Lung (tissue), 12 donors: Measurements from ENCODE around the gene ST8SIA4. TPM values are rescaled to one million over a fixed set of nuclear protein-coding genes. Genes with fewer than 3 reads are reported as not detected.
A peak's percentile ranks its signal among the peaks of the same experiment; 100 is the strongest.

Experiments used
- ATAC-seq: fragments of 200-7000 bp; cut with Tn5 transposase; one replicate; pipeline ENCODE4 v1.9.1; 2020; ENCODE audit warnings: moderate number of reproducible peaks; ENCODE audit not compliant: insufficient read depth, low FRiP score
- DNase-seq, 3 donors: peaks; one replicate each; pipeline ENCODE4 v3.0.0-alpha.2; 2013 to 2017
- H3K27ac ChIP-seq, 2 donors: one replicate each; pipeline ENCODE4 v1.5.1; 2013; ENCODE audit warnings: mild to moderate bottlenecking in 2 of 2, moderate library complexity in 2 of 2, control low read depth in 1 of 2, inconsistent platforms in 1 of 2, low read depth in 1 of 2, low read length in 1 of 2
- H3K27me3 ChIP-seq, 3 donors: one replicate each; pipeline ENCODE4 v1.5.1; 2013; ENCODE audit warnings: low read length in 2 of 3; ENCODE audit not compliant: control insufficient read depth in 3 of 3, insufficient read depth in 3 of 3
- H3K36me3 ChIP-seq, 4 donors: one replicate each; pipeline ENCODE4 v1.5.1; 2013; ENCODE audit warnings: low read length in 4 of 4, mild to moderate bottlenecking in 1 of 4, moderate library complexity in 1 of 4; ENCODE audit not compliant: control insufficient read depth in 4 of 4, insufficient read depth in 4 of 4
- H3K4me1 ChIP-seq, 5 donors: one replicate each; pipeline ENCODE4 v1.5.1; 2013; ENCODE audit warnings: low read length in 5 of 5, mild to moderate bottlenecking in 2 of 5, moderate library complexity in 1 of 5; ENCODE audit not compliant: control insufficient read depth in 5 of 5, insufficient read depth in 5 of 5
- H3K4me3 ChIP-seq: one replicate; pipeline ENCODE4 v1.5.1; 2013; ENCODE audit warnings: mild to moderate bottlenecking, control low read depth, moderate library complexity
- H3K9ac ChIP-seq, 2 donors: one replicate each; pipeline ENCODE4 v1.5.1; 2013; ENCODE audit warnings: low read length in 2 of 2, control low read depth in 1 of 2; ENCODE audit not compliant: insufficient read depth in 1 of 2
- H3K9me3 ChIP-seq, 4 donors: one replicate each; pipeline ENCODE4 v1.5.1; 2013; ENCODE audit warnings: low read length in 3 of 4, mild to moderate bottlenecking in 1 of 4, moderate library complexity in 1 of 4; ENCODE audit not compliant: control insufficient read depth in 4 of 4, insufficient read depth in 3 of 4
- WGBS, 2 donors: extraction: QIAGEN DNeasy Blood & Tissue Kit; methylation state at CpG; one replicate each; pipeline ENCODE4 v1.1.7; 2013; 5-methylcytosine and 5-hydroxymethylcytosine counted together
- polyA plus RNA-seq, 2 donors: library from polyadenylated mRNA; stranded (reverse); fragments of 200-250 nt; gene quantifications; one replicate each; pipeline ENCODE4 v1.2.1, GENCODE V29; 2013
- total RNA-seq, 2 donors: library from RNA; depleted of rRNA in 1 of 2; stranded (reverse); fragments of >200 nt in 1 of 2; gene quantifications; one replicate each; pipeline ENCODE4 v1.2.1, GENCODE V29; 2014 to 2021
- TF ChIP-seq, protein P1 (sequence below): IDR thresholded peaks from 2 replicates; pipeline ENCODE4 v1.5.1; 2012; ENCODE audit warnings: mild to moderate bottlenecking; ENCODE audit errors: control extremely low read depth, extremely low read depth
- donor health status: control.
- donor health status: control.
- donor health status: Bipolar disorder and iron deficiency.
- donor health status: healthy.
- donor health status: DM: yes; HTN: yes; CAD: no.

Gene ST8SIA4
- total and polyA plus RNA-seq, 4 donors: 4.2 to 22.1 (median 14.2) TPM

DNA sequence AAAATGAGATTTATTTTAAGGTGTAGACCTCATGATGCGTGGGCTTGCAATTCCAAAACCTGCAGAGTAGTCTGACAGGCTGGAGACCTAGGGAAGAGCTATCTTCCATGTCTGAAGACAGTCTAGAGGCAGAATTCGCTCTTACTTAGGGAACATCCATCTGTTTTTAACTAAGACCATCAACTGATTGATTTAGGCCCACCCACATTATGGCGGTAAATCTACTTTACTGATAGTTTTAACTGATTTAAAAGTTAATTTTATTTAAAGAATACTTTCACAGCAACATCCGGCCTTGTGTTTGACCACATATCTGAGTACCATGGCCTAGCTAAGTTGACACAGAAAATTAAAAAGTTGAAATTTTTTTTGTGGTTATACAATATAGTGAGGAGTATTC is 6.0 kb upstream of the ST8SIA4 start:
- H3K4me3 ChIP-seq: no peak overlapping the region
- H3K4me1 ChIP-seq: peaks cover 0 to 3% (median 0%) of the 10 kb centered on the region in 5 donors
- ATAC-seq: no peak
- TF ChIP-seq, protein P1, sequence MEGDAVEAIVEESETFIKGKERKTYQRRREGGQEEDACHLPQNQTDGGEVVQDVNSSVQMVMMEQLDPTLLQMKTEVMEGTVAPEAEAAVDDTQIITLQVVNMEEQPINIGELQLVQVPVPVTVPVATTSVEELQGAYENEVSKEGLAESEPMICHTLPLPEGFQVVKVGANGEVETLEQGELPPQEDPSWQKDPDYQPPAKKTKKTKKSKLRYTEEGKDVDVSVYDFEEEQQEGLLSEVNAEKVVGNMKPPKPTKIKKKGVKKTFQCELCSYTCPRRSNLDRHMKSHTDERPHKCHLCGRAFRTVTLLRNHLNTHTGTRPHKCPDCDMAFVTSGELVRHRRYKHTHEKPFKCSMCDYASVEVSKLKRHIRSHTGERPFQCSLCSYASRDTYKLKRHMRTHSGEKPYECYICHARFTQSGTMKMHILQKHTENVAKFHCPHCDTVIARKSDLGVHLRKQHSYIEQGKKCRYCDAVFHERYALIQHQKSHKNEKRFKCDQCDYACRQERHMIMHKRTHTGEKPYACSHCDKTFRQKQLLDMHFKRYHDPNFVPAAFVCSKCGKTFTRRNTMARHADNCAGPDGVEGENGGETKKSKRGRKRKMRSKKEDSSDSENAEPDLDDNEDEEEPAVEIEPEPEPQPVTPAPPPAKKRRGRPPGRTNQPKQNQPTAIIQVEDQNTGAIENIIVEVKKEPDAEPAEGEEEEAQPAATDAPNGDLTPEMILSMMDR: no peak
- no peaks in the 10 kb centered on the region for H3K9me3 ChIP-seq
- H3K27ac ChIP-seq: no peak overlapping the region
- H3K9ac ChIP-seq: no peak overlapping the region
- no peak for DNase-seq
- peaks cover 0 to 7% (median 7%) of the 10 kb centered on the region in 3 donors for H3K27me3 ChIP-seq
- H3K36me3 ChIP-seq: no peaks in the 10 kb centered on the region
- WGBS, 2 donors: 97% methylated on average over 4 of the region's 4 CpGs

DNA sequence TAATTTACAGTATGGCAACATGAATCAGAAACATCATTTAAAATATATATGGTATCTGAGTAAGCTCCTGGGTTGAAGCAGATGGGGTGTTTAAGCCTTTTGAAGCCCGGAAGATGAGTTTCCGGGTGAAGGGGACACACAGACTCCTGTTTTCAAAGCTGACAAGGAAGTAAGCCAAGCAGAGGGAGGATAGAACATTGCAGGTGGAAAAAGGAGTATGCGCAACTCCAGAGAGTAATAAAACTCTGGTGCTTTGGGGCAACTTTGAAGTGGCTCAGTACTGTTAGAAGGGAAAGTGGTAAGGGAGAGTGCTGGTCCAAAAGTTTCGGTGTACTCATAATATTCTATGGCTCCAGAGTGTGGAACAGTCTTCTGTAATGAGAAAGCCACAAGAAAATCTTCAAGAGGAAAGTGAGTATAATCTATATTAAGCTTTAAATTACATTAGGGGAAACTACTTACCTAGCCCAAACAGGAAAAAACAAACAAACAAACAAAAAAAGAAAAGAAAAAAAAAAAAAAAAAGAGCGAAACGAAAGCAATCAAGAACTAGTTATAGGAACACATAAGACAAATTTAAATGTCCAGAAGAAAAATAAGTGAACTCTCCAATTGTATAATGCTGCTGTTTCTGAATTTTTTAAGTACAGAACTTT is 2.3 kb upstream of the ST8SIA4 start:
- no peak for ATAC-seq
- Histone ChIP-seq H3K9ac (no peak overlapping the region), H3K36me3 (no peaks in the 10 kb centered on the region), H3K27me3 (peaks cover 0 to 7% (median 7%) of the 10 kb centered on the region in 3 donors), H3K9me3 (peaks cover 0 to under 1% (median 0%) of the 10 kb centered on the region in 4 donors), H3K4me3 (no peak overlapping the region), H3K4me1 (peaks cover 0 to 10% (median 0%) of the 10 kb centered on the region in 5 donors), H3K27ac (no peak overlapping the region)
- WGBS, 2 donors: 81 to 82% methylated on average over 6 of the region's 6 CpGs
- TF ChIP-seq, protein P1: no peak
- no peak for DNase-seq

DNA sequence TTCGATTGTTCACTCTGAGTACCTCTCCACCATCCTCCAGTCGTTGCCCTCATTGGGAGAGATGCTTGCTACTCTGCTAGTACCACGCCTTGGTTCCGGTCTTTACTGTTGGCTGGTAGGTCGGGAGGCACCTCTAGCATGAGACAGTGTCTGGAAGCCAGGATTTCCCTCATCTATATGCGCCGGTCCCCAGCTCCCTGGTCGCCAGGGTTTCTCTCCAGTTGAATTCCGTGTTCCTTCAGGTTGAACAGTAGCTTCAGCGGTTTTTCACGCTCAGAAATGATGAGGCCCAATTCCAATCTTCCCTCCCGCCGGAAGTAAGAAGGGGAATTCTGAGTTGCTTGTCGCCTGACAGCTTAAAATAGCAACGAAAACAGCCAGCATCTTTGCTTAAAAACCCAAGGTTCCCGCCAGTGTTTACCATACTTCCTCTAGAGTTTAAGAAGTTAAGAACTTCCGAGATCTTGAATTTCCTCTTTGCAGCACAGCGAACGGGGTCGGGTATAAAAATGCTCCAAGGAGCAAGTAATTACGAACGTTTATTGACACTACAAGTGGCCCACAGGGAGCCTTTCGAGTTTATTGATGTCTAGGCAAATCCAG is 1.3 kb upstream of the ST8SIA4 start:
- TF ChIP-seq, protein P1: no peak
- H3K9ac ChIP-seq: peak overlapping the region in 1 of 2 donors; percentile 97
- no peaks in the 10 kb centered on the region for H3K36me3 ChIP-seq
- peak overlapping the region in 1 of 2 donors; percentile 73 for H3K27ac ChIP-seq
- peak overlapping the region; percentile 35 for H3K4me3 ChIP-seq
- 3 to 4% methylated on average over 23 of the region's 23 CpGs for WGBS, 2 donors
- peaks cover 0 to 1% (median 0%) of the 10 kb centered on the region in 4 donors for H3K9me3 ChIP-seq
- peaks cover 0 to 7% (median 7%) of the 10 kb centered on the region in 3 donors for H3K27me3 ChIP-seq
- H3K4me1 ChIP-seq: peaks cover 0 to 19% (median 1%) of the 10 kb centered on the region in 5 donors
- ATAC-seq: no peak
- peak; percentile 15 to 53 (median 51) for DNase-seq
